Left kidney (tissue), 8 donors: Measurements from ENCODE around the gene PASD1. TPM values are rescaled to one million over a fixed set of nuclear protein-coding genes. Genes with fewer than 3 reads are reported as not detected.
"Not testable (repeated sequence)": the region's sequence is repeated elsewhere in the genome, so short reads cannot be mapped to it uniquely, and the experiment has no call there.

Source experiments
- DNase-seq: peaks from one replicate; pipeline ENCODE4 v3.0.0-alpha.2; 2013
- long read RNA-seq, 8 donors: transcript quantifications; one replicate each; lab custom pipeline, GENCODE V29; 2026
- polyA plus RNA-seq: library from polyadenylated mRNA; unstranded; fragments of 120-200 nt; gene quantifications from one replicate; pipeline ENCODE4 v1.2.1, GENCODE V29; 2013; ENCODE audit not compliant: insufficient read length

Gene PASD1, protein sequence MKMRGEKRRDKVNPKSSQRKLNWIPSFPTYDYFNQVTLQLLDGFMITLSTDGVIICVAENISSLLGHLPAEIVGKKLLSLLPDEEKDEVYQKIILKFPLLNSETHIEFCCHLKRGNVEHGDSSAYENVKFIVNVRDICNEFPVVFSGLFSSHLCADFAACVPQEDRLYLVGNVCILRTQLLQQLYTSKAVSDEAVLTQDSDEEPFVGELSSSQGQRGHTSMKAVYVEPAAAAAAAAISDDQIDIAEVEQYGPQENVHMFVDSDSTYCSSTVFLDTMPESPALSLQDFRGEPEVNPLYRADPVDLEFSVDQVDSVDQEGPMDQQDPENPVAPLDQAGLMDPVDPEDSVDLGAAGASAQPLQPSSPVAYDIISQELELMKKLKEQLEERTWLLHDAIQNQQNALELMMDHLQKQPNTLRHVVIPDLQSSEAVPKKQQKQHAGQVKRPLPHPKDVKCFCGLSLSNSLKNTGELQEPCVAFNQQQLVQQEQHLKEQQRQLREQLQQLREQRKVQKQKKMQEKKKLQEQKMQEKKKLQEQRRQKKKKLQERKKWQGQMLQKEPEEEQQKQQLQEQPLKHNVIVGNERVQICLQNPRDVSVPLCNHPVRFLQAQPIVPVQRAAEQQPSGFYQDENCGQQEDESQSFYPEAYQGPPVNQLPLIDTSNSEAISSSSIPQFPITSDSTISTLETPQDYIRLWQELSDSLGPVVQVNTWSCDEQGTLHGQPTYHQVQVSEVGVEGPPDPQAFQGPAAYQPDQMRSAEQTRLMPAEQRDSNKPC
- 0.05 TPM for polyA plus RNA-seq
- long read RNA-seq, donor 1: 0 reads
- long read RNA-seq, donor 2: 0 reads
- long read RNA-seq, donor 3: 0 reads
- long read RNA-seq, donor 4: 0 reads
- long read RNA-seq, donor 5: 0 reads
- long read RNA-seq, donor 6: 0 reads
- long read RNA-seq, donor 7: 0 reads
- long read RNA-seq, donor 8: 0 reads

DNA sequence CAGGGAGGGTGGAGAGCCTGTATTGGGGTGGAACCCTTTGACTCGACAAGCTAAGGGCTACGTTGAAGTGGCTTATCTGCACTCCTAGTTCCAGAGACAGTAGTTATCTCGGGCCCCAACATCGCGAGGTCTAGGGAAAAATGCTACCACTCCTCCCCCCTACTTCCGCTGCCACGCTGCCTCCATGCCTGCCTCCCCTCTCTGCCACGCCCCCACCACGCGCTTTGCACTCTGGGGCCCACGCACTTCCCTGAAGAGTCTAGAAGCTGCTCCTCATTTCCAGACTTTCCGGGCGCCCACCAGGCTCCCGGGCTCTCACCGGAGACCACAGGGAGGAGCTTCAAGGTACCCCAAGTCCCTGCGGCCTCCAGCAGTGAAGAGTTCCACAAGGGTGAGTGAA is at the start of gene PASD1:
Gene PASD1, plus strand, starts transcription at position 227 of the 400 bp plus-strand sequence. CDS start 37,879 bp downstream, outside the sequence.
- no peak for DNase-seq

DNA sequence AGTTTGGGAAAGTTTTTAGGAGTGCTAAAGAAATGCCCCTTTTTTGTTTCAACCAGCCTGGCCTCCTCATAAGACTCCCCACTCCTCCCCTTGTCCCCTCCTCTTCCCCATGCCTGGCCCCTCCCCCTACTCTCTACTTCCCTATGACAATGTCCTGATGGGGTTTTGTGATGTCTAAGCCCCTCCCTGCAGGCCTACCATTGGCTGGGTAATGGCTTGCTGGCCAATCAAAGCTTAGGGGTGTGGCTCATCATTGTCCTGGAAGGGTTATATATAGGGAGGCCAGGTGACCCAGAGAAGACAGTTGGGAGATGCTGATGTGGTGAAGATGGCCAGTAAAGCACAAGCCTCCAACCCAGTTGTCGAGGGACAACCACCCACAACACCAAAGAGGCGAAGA is 48.2 kb upstream of the PASD1 start:
- no peak for DNase-seq

DNA sequence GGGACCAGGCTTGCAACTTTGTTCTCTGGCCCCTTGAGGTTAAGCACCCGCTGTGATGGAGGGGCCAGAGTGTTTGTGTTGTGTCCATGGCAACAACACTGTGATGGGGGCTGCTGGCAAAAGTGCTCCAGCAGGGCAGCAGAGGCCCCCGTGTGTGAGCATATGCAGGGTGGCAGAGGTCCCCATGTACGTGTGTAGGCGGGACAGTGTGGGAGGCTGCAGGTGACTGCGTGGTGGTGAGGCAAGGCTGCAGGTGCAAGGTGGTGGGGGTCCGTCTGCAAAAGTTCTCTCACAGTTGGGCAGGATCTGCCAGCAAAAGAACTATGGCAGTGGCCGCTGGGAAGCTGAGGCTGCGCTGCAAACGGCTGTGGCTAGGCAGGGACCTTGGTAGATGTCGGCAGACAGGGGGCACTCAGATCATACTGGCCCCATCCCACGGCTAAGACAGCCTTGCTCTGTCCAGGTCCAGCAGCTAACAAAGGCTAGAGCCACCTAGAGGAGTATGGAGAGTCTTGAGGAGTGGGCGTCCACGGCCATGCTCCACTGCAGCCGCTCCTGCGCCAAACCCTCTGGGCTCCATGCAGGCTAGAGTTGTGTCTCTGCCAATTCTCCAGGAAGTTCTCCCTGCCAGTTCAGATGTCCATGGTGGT is 46.8 kb upstream of the PASD1 start:
- no peak for DNase-seq

DNA sequence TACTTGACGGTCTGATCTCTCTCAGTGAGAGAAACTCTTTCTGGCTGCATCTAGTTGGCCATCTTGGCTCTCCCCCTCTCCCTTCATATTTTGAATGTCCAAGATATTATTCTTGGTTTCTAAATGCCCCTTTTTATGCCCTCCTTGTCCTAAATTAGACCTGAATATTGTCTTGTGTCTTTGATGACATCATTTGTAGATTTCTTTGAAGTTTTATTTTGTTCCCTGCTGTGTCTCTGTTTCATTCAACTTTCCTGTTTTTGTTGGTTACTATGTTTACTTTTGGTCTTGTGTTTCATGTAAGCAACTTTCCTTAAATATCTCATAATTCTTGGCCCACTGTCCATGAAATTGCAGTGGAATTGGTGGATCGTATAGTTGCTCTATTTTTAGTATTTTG is 46.1 kb upstream of the PASD1 start:
- DNase-seq: no peak

DNA sequence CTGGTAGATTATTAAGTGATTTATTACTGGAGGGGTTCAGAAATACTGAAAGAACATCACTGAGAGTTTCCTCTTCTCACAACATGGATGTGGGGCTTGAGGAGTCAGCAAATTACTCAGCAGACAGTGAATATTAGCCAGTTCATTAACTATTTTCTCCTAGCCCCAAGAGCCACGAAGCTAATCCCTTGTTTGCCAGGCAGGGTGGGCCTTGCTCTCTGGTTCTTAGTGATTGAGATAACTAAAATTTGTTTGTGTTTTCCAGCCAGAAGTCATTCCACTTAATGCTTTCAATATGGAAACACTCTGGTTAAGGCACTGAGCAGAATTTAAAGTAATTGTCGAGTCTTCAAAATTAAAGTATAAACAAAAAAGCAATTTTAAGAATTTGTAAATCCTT is 40.1 kb upstream of the PASD1 start:
- no peak for DNase-seq

DNA sequence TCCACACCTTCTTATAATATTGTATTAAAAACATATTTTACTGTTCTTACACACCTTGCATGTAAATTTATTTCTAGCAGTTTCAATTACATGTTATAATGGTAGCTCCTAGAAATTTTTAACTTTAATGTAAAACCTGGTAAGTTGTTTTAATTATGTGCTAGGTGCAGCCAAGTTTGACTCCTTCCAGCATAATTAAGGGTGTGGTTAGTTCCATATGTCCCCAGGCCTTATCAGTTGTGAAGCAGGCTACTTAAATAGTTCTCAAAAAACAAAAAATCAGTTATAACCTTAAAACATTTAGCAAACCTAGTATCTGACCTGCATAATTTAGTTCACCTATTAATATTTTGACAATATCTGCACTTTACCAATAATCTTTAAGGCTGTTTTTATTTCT is 26.9 kb upstream of the PASD1 start:
- DNase-seq: no peak

DNA sequence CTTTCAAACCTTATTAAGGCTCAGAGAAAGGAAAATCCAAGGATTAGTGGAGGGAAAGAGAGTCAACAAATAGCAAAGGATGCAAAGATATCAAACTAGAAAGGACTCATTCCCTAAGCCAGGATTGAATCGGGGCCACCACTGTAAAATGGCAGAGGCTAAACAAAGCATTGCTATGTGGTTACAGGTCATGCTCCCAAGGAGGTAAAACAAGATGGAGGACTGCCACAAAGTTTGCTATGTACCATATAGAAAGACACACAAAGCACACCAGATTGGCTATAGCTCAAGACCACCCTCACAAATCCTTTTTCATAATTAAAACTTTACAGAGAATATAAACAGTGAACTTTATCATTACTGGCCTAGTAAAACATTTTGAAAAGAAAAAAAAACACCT is 25.9 kb upstream of the PASD1 start:
- no peak for DNase-seq

DNA sequence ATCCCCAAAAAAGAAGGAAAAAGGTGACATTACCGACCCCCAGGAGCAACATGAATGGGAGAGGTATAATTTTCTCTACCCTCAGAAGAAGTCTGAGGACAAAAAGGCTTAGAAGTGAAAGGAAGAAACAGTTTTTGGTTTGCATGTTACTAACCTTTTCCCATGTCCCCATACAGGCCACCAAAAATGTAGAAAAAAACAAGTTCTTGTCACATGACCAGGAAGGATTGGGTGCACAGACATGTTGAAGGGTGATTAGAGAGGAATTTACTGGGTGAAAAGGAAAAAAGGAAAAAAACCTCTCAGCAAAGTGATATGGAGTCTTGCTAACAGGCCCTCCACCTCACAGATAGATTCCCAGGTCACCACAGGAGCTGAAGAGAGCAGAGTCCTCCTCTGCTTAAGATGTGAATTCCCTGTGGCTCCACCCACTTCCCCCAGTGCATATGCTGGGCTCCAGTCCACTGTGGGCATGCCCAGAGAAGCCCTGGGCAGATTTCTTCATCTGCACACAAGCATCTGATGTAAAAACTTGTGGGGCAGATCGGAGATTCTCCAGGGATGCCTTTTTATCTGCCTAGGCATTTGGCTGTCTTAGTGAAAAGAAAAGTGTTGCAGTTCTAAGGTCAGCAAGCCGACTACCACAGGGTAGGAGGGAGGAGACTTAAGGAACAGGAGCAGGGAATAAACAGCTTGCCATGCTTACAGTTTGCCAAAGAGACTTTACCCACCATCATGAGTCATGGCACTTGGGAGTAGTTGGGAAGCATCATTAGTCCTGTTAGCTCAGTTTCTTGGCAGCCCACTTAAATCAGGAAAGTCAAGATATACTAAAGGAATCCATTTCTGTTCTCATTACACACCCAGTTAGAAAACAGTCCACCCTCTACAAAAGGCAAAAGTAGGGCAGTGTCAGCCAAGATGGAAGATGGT is 25.0 kb upstream of the PASD1 start:
- DNase-seq: no peak

DNA sequence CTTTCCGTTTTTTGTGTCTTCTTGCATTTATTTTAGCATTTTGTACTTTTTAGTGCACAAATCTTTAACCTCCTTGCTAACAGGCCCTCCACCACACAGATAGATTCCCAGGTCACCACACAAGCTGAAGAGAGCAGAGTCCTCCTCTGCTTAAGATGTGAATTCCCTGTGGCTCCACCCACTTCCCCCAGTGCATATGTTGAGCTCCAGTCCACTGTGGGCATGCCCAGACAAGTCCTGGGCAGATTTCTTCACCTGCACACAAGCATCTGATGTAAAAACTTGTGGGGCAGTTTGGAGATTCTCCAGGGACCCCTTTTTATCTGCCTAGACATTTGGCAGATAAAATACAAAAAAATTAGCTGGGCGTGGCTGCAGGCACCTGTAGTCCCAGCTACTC is 19.8 kb upstream of the PASD1 start:
- DNase-seq: no peak

DNA sequence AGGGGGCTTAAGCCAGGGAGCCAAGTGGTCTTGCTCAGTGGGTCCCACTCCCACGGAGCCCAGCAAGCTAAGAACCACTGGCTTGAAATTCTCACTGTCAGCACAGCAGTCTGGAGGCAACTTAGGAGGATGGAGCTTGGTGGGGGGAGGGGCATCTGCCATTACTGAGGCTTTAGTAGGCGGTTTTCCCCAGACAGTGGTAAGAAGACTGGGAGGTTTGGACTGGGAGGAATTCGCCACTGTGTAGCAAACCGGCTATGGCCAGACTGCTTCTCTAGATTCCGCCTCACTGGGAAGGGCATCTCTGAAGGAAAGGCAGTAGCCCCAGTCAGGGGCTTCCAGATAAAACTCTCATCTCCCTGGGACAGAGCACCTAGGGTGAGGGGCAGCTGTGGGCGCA is 17.2 kb upstream of the PASD1 start:
- not testable (repeated sequence) for DNase-seq

DNA sequence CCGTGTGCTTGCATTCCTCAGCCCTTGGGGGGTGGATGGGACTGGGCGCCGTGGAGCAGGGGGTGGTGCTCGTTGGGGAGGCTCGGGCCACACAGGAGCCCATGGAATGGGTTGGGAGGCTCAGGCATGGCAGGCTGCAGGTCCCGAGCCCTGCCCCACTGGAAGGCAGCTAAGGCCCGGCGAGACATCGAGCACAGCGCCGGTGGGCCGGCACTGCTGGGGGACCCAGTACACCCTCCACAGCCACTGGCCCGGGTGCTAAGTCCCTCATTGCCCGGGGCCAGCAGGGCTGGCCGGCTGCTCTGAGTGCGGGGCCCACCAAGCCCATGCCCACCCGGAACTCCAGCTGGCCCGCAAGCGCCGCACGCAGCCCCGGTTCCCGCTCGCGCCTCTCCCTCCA is 12.3 kb upstream of the PASD1 start:
- not testable (repeated sequence) for DNase-seq

DNA sequence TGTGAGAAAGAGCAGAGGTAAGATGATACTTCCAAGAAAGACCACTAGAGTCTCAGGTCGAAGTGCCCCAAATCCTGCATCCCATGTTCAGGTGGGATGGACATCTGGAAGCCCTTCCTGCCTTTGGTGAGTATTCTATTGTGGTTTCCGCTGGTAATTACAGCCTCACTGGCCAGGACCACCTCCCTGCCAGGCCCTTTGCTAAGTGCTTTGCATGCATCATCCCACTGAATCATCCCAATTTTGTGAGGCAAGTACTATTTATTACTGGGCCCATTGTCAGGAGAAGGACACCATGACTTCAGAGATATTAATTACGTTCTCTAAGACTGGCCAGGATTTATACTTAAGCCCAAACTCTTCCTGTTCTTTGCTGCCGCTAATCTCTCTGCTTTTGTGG is 10.7 kb upstream of the PASD1 start:
- no peak for DNase-seq

DNA sequence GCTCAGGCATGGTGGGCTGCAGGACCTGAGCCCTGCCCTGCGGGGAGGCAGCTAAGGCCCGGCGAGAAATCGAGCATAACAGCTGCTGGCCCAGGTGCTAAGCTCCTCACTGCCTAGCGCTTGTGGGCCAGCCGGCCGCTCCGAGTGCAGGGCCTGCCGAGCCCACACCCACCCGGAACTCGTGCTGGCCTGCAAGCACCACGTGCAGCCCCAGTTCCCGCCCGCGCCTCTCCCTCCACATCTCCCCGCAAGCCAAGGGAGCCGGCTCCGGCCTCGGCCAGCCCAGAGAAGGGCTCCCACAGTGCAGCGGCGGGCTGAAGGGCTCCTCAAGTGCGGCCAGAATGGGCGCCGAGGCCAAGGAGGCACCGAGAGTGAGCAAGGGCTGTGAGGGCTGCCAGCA is 8.2 kb upstream of the PASD1 start:
- DNase-seq: not testable (repeated sequence)

DNA sequence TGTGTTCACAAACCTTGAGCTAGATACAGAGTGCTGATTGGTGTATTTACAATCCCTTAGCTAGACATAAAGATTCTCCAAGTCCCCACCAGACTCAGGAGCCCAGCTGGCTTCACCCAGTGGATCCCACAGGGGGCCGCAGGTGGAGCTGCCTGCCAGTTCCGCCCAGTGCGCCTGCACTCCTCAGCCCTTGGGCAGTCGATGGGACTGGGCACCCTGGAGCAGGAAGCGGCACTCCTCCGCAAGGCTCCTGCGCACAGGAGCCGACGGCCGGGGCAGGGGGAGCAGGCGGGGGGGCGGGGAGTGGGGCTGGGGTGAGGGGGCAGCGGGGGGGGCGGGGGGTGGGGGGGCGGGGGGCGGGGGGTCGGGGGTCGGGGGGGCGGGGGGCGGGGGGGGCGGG is 990 bp upstream of the PASD1 start:
- DNase-seq: not testable (repeated sequence)

DNA sequence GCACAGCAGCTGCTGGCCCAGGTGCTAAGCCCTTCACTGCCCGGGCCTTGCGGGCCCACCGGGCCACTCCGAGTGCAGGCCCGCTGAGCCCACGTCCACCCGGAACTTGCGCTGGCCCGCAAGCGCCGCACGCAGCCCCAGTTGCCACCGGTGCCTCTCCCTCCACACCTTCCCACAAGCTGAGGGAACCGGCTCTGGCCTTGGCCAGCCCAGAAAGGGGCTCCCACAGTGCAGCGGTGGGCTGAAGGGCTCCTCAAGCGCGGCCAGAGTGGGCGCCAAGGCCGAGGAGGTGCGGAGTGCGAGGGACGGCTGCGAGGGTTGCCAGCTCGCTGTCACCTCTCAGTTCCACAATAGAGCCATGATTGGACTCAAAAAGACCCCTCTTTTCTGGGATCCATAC is 472 bp upstream of the PASD1 start:
- DNase-seq: not testable (repeated sequence)

DNA sequence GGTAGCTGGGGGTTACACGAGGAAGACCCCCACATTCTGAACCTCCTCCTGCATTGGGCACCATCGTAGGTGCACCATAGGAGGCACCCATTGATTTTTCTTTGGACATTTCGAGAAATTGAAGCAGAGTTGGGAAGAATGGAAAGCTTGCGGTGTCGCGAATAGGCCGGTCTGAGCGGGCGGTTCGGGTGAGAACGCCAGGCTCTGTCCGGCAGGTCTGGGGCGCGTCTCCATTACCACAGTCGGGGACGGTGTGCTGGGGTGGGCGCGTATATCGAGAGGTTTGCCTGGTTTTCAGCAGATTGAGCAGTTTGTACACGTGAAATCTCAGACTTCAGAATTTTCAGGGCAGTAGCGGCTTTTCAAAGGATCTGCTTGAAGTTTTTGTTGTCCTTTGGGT is 560 bp downstream of the PASD1 start:
- DNase-seq: no peak

DNA sequence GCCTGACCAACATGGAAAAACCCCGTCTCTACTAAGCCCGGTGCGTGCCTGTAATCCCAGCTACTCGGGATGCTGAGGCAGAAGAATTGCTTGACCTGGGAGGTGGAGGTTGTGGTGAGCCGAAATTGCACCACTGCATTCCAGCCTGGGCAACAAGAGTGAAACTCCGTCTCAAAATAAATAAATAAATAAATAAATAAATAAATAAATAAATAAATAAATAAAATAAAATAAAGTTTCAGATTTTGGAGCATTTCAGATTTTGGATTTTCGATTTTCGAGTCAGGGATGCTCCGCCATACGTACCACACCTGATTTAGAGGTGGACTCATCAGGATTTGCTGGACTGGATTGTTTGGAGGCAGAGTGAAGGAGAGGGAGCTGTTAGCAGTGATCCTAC is 3.4 kb downstream of the PASD1 start:
- DNase-seq: not testable (repeated sequence)

DNA sequence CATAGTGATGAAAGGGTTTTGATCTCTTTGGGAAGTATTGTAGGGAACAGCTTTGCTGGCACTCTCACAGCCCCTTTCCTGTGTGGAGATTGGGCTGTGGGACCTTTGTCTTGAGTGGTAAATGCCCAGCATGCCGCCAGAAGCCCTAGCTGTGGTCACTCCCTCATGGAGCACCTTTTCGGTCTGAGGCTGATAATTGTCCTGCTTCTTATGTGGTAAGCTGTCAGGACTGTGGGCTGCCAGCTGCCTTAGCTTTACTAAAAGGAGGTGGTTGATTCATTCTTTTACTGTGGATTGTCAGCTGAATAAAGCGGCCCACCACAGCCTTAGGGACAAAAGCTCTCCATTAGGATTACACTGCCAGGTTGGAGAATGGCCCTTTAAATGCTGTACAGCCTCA is 7.1 kb downstream of the PASD1 start:
- DNase-seq: no peak

DNA sequence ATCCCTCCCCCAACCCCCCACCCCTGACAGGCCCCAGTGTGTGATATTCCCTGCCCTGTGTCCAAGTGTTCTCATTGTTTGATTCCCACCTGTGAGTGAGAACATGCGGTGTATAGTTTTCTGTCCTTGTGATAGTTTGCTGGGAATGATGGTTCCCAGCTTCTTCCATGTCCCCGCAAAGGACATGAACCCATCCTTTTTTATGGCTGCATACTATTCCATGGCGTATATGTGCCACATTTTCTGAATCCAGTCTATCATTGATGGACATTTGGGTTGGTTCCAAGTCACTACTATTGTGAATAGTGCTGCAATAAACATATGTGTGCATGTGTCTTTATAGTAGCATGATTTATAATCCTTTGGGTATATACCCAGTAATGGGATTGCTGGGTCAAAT is 29.9 kb downstream of the PASD1 start:
- not testable (repeated sequence) for DNase-seq

DNA sequence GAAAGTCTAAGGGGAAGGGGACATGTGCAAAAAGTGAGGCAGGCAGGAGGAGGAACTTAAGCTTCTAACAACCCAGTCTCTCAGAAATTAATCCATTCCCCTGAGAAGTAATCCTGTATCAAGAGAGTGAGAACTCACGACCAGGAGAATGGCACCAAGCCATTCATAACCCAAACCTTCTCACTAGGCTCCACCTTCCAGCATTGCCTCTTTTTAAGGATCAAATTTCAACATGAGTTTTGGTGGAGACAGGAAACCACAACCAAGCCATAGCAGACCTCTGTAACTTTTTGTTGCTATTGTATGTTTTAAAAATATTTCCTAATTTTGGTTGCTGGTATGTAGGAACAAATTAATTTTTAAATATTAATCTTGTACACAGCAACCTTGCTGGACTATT is 32.8 kb downstream of the PASD1 start:
- no peak for DNase-seq

DNA sequence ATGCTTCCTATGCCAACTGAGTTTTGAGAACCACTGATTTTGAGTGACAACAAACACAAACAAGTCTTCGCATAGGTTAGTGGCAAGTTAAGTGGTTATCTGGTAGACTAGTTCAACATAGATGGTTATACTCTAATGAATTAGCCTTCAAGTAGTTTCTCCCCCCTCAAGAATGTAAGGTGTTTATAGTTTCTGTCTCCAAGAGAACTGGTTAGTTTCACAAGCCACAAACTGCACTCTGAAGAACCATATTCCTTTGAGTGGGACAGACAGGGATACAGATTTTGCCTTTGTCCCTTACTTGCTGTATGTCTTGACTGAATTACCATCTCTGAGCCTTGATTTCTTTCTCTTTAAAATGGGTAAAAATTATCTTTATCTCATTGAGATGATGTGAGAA is 41.5 kb downstream of the PASD1 start:
- no peak for DNase-seq

DNA sequence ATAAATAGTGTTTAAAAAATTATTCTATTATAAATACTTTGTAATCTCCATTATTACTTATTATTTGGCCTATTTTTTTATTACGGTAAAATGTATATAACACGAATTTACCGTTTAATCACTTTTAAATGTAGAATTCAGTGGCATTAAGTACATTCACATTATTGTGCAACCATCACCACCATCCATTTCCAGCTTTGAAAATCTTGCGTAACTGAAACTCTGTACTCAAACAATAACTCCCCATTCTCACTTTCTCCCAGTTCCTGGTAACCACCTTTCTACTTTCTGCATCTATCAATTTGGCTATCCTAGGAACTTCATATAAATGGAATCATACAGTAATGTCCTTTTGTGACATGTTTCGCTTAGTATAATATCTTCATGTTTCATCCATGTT is 45.7 kb downstream of the PASD1 start:
- no peak for DNase-seq
